H1 (cell line): ENCODE data around the gene ADAMTS9. TPM values are rescaled to one million over a fixed set of nuclear protein-coding genes. Genes with fewer than 3 reads are reported as not detected.

Experiments
- ASH2L ChIP-seq: fragments of 200-600, 300-600 bp; sonication (generic); IDR thresholded peaks from one replicate; pipeline ENCODE4 v1.7.1; 2017; ENCODE audit warnings: low read length
- BRCA1 ChIP-seq: IDR thresholded peaks from 2 replicates; pipeline ENCODE4 v1.6.1; 2012; ENCODE audit warnings: low read depth, low read length, improper control_type of control experiment
- CHD7 ChIP-seq: fragments of 300-600 bp; sonication (generic); IDR thresholded peaks from 2 replicates; pipeline ENCODE4 v1.7.1; 2012; ENCODE audit warnings: low read length, moderate library complexity, mild to moderate bottlenecking, inconsistent platforms; ENCODE audit not compliant: insufficient replicate concordance
- EGR1 ChIP-seq: IDR thresholded peaks from 2 replicates; pipeline ENCODE4 v1.6.1; 2011; ENCODE audit warnings: low read depth, low read length, borderline replicate concordance
- HDAC2 ChIP-seq, 2 experiments: fragments of 300-600 bp in 1 of 2; sonication (generic) in 1 of 2; IDR thresholded peaks; 2 replicates each; pipeline ENCODE4 v1.6.1; 2011 to 2012; ENCODE audit warnings: low read depth in 2 of 2, low read length in 2 of 2, mild to moderate bottlenecking in 2 of 2, moderate library complexity in 2 of 2, borderline replicate concordance in 1 of 2, inconsistent platforms in 1 of 2
- MAFK ChIP-seq: IDR thresholded peaks from 2 replicates; pipeline ENCODE4 v1.6.1; 2012; ENCODE audit warnings: low read depth, mild to moderate bottlenecking, improper control_type of control experiment, low read length
- POU5F1 ChIP-seq: IDR thresholded peaks from 2 replicates; pipeline ENCODE4 v1.6.1; 2011; ENCODE audit warnings: low read depth, mild to moderate bottlenecking, low read length, moderate library complexity
- TAF1 ChIP-seq: IDR thresholded peaks from 2 replicates; pipeline ENCODE4 v1.6.1; 2011; ENCODE audit warnings: mild to moderate bottlenecking, low read depth, low read length
- polyA plus RNA-seq, 7 experiments: library from polyadenylated mRNA; depleted of rRNA in 3 of 7; stranded (reverse) in 5 of 7; unstranded in 2 of 7; fragments of >200 nt in 5 of 7; fragments of 200-250 nt in 2 of 7; gene quantifications; 1 replicate in 5 of 7; 2 replicates in 1 of 7; 4 replicates in 1 of 7; pipeline versions ENCODE4 v1.2.1 to v1.2.3, GENCODE V29; 2011 to 2013; ENCODE audit warnings: missing spikeins in 2 of 7, mixed read lengths in 2 of 7
- total RNA-seq: library from RNA; stranded (reverse); fragmentation: NEBNext Ultra II Directional; extraction: Animal tissue kit (Norgen Biotek cat#: 25700); gene quantifications from 2 replicates; pipeline ENCODE4 v1.2.1, GENCODE V29; 2021
- TF ChIP-seq, protein P1 (sequence below): IDR thresholded peaks from 2 replicates; pipeline ENCODE4 v1.6.1; 2012; ENCODE audit warnings: inconsistent platforms

The ADAMTS9 gene
- total and polyA plus RNA-seq, 2 of the 8 experiments (the other 6 are each of a cell fraction or from before 2014, with no cell fraction given), result 0.20 to 0.41 TPM

GRCh38 chr3:64638981-64639481, 48.8 kb downstream of the ADAMTS9 start (continued):
- TF ChIP-seq CHD7 (no peak), HDAC2 (IDR thresholded peaks at IDR 0.05; ENCODE audit: borderline replicate concordance in 1 of 2, low read depth in 2 of 2, low read length in 2 of 2) (no peak), POU5F1 (no peak), MAFK (no peak), TAF1 (no peak), EGR1 (no peak), BRCA1 (no peak), ASH2L (no peak)
- TF ChIP-seq, protein P1, sequence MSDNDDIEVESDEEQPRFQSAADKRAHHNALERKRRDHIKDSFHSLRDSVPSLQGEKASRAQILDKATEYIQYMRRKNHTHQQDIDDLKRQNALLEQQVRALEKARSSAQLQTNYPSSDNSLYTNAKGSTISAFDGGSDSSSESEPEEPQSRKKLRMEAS, result no peak
